Measurements from ENCODE around the gene TMEM98.

TMEM98 gene

GRCh38 chr17:32936186-32936893 is 8.4 kb downstream of the TMEM98 start:
- no peak for TF ChIP-seq CTCF (IDR thresholded peaks at IDR 0.05; ENCODE audit: low read depth, low read length)
- DNase-seq: no peak
- Histone ChIP-seq H3K4me1 (no peaks in the 10 kb centered on the region), H3K4me3 (ENCODE audit: low read depth, low read length) (no peak overlapping the region), H3K27me3 (no peaks in the 10 kb centered on the region), H3K36me3 (no peaks in the 10 kb centered on the region), H3K9me3 (no peaks in the 10 kb centered on the region)

DNA sequence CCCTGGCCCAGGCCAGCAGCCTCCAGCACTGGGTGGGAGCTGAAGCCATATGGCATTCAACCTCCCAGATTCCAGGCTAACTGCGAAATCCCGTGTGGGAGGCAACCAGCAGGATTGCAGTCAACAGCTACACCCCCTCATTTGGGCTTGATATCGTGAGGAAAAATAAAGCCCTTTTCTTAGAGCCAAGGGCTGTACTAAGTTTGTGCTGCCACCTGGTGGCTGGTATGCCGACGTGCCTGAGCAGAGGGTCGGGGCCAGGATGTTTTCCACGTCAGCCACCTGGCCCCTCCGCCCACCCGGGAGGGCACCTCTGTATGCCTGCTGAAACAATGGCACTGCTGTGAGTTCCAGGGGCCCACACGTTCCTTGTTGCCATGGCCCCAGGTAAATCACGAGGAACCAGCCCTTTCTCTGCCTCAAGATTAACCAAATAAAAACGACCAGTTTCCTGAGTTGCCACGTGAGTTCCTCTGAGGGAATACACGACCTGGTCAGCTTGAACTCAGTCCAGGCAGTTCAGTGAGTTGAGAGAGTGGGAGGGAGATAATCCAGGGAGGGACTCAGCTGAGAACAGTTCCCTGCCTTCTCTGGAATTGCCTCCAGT is 9.0 kb downstream of the TMEM98 start:
- peak; percentile 83 for TF ChIP-seq CTCF (IDR thresholded peaks at IDR 0.05; ENCODE audit: low read depth, low read length)
- H3K4me3 ChIP-seq (ENCODE audit: low read depth, low read length): no peak overlapping the region
- H3K27me3 ChIP-seq: no peaks in the 10 kb centered on the region
- no peaks in the 10 kb centered on the region for H3K4me1 ChIP-seq
- H3K9me3 ChIP-seq: no peaks in the 10 kb centered on the region
- DNase-seq: peak; percentile 65
- no peaks in the 10 kb centered on the region for H3K36me3 ChIP-seq

DNA sequence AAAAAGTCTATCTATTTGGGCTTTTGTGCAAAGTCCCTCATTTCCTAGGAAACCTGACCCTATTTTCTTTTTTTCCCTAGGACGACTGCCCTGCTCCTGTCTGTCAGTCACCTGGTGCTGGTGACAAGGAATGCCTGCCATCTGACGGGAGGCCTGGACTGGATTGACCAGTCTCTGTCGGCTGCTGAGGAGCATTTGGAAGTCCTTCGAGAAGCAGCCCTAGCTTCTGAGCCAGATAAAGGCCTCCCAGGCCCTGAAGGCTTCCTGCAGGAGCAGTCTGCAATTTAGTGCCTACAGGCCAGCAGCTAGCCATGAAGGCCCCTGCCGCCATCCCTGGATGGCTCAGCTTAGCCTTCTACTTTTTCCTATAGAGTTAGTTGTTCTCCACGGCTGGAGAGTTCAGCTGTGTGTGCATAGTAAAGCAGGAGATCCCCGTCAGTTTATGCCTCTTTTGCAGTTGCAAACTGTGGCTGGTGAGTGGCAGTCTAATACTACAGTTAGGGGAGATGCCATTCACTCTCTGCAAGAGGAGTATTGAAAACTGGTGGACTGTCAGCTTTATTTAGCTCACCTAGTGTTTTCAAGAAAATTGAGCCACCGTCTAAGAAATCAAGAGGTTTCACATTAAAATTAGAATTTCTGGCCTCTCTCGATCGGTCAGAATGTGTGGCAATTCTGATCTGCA is 12.9 kb downstream of the TMEM98 start:
- no peak for DNase-seq
- Histone ChIP-seq H3K27me3 (no peaks in the 10 kb centered on the region), H3K4me1 (no peaks in the 10 kb centered on the region), H3K9me3 (no peaks in the 10 kb centered on the region), H3K4me3 (ENCODE audit: low read depth, low read length) (no peak overlapping the region), H3K36me3 (no peaks in the 10 kb centered on the region)
- no peak for TF ChIP-seq CTCF (IDR thresholded peaks at IDR 0.05; ENCODE audit: low read depth, low read length)

DNA sequence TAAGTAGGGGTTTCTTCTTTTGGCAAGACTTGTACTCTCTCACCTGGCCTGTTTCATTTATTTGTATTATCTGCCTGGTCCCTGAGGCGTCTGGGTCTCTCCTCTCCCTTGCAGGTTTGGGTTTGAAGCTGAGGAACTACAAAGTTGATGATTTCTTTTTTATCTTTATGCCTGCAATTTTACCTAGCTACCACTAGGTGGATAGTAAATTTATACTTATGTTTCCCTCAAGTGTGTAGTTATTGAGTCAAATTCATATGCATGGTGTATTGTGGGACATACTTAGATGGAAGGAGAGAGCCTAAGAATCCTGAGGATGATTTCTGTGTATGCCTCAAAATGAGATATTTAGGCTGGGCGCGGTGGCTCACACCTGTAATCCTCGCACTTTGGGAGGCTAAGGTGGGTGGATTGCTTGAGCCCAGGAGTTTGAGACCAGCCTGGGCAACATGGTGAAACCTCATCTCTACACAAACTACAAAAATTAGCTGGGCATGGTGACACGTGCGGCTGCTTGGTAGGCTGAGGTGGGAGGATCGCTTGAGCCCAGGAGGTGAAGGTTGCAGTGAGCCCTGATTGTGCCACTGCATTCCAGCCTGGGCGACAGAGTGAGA is 13.6 kb downstream of the TMEM98 start:
- no peak for DNase-seq
- Histone ChIP-seq H3K27me3 (no peaks in the 10 kb centered on the region), H3K4me1 (no peaks in the 10 kb centered on the region), H3K9me3 (no peaks in the 10 kb centered on the region), H3K36me3 (no peaks in the 10 kb centered on the region), H3K4me3 (ENCODE audit: low read depth, low read length) (no peak overlapping the region)
- peak; percentile 40 for TF ChIP-seq CTCF (IDR thresholded peaks at IDR 0.05; ENCODE audit: low read depth, low read length)

- no peaks in the 10 kb centered on the region for H3K36me3 ChIP-seq
- H3K4me3 ChIP-seq (ENCODE audit: low read depth, low read length): no peak overlapping the region
- TF ChIP-seq CTCF (IDR thresholded peaks at IDR 0.05; ENCODE audit: low read depth, low read length): no peak
- H3K9me3 ChIP-seq: no peaks in the 10 kb centered on the region
- no peak for DNase-seq
- no peaks in the 10 kb centered on the region for H3K27me3 ChIP-seq
- H3K4me1 ChIP-seq: no peaks in the 10 kb centered on the region
Measured at GRCh38 chr17:32943206-32943605, 15.3 kb downstream of the TMEM98 start.

Data from BE2C (cell line).